Coronary artery (tissue), 2 donors: ENCODE results near the gene CERS1.

ENCODE experiments used
- DNase-seq: peaks from one replicate; pipeline ENCODE4 v3.0.0-alpha.2; 2017; ENCODE audit warnings: low spot score
- H3K27ac ChIP-seq, 2 donors: fragments of 200-600 bp; sonication (generic); one replicate each; pipeline ENCODE4 v1.5.1; 2016 to 2019
- H3K4me3 ChIP-seq: fragments of 200-600 bp; sonication (generic); 2 replicates; pipeline ENCODE4 v1.5.1; 2016; ENCODE audit warnings: mild to moderate bottlenecking, moderate library complexity
- CTCF ChIP-seq: fragments of 200-600 bp; sonication (generic); IDR thresholded peaks from one replicate; pipeline ENCODE4 v1.5.1; 2019; ENCODE audit warnings: antibody characterized with exemption

The CERS1 gene

DNA sequence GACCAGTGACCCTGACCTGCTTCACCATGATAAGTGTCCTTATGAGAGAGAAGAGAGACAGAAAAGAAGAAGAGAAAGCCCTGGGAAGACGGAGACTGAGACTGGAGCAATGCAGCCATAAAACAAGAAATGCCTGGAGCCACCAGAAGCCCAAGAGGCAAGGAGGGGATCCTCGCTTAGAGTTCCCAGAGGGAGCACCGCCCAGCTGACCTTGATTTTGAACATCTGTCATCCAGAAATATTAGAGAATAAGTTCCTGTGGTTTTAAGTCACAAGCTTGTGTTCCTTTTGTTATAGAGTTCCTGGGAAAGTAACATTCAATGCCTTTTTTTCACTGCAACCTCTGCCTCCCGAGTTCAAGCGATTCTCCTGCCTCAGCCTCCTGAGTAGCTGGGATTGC, 20.2 kb downstream of the CERS1 start:
- no peak for DNase-seq
- Histone ChIP-seq H3K27ac (no peak overlapping the region), H3K4me3 (no peak overlapping the region)
- TF ChIP-seq CTCF, result no peak

DNA sequence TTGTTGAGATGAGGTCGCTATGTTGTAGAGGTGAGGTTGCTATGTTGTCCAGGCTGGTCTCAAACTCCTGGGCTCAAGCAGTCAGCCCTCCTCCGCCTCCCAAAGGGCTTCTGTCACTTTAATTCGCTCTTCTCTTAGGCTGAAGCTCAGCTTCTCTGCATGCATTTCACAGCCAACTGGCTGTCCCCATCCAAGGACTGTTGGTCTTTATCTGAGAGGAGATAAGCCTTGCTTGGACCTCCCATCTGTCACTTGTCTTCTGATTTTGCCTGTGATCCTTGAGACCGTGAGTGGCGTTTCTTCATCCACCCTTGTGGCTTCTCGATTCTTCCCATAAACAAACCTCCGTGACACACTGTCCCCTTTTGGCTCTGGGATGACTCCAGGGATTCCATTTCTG, 24.4 kb downstream of the CERS1 start:
- Histone ChIP-seq H3K27ac (no peak overlapping the region), H3K4me3 (no peak overlapping the region)
- TF ChIP-seq CTCF, result no peak
- DNase-seq, result no peak

DNA sequence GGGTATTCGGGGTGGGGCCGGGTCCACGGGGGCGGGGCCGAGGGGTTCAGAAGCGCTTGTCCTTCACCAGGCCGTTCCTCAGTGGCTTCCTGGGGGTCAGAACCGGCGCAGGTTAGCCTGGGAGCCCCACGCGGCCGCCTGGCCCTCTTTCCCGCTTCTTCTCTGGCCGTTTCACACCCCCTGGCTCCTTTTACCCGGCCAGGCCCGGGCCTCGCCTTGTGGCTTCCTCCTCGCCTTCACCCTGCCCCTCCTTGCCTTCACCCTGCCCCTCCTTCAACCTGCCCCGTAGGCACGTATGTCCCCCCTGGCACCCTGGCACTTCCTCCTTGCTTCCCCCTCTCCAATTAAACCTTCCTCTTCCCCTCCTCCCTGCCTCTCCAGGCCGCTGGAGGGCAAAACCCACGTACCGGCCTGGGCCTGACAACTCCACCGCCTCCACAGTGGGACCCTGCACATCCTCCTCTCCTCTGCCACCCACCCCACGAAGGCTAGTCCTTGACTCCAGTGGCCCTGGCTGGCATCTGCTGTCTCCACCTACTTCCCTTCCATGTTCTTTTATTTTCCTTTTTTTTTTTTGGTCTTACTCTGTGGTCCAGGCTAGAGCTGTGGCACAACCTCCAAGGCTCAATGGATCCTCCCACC, 25.3 kb downstream of the CERS1 start:
- no peak for DNase-seq
- Histone ChIP-seq H3K27ac (no peak overlapping the region), H3K4me3 (no peak overlapping the region)
- TF ChIP-seq CTCF, result no peak

- H3K27ac ChIP-seq, result no peak overlapping the region
- H3K4me3 ChIP-seq, result peak overlapping the region; percentile 40
- no peak for TF ChIP-seq CTCF
- DNase-seq, result no peak
Observed at GRCh38 chr19:18869781-18870530, 26.0 kb downstream of the CERS1 start.

DNA sequence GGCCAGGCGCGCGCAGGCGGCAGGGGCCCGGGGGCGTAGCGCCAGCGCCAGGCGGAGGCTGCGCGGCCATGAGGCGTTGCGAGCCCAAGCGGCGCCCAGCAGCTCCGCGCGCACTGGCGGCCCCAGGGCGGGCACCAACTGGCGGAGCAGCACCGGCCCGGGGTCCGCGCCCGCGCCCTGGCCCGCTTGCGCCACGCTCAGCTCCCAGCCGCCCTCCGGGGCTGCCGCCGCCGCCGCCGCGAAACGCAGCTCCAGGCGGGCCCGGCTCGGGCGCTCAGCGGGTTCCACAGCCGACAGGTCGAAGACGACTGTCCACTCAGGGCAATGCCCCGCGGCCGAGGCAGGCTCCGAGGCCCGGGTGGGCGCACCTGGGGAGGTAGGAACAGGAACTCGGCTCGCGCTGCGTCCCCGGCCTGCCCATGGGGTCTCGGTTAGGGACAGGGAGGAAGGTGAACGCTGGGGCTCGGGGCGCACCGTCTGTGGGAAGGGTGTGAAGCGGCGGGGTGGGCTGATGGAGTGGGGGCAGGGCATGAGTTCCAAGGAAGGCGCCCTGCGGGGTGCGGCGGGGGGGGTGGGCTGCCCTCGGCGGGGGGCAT, 26.8 kb downstream of the CERS1 start:
- no peak for DNase-seq
- H3K4me3 ChIP-seq, result peak overlapping the region; percentile 40
- no peak for TF ChIP-seq CTCF
- no peak overlapping the region for H3K27ac ChIP-seq

DNA sequence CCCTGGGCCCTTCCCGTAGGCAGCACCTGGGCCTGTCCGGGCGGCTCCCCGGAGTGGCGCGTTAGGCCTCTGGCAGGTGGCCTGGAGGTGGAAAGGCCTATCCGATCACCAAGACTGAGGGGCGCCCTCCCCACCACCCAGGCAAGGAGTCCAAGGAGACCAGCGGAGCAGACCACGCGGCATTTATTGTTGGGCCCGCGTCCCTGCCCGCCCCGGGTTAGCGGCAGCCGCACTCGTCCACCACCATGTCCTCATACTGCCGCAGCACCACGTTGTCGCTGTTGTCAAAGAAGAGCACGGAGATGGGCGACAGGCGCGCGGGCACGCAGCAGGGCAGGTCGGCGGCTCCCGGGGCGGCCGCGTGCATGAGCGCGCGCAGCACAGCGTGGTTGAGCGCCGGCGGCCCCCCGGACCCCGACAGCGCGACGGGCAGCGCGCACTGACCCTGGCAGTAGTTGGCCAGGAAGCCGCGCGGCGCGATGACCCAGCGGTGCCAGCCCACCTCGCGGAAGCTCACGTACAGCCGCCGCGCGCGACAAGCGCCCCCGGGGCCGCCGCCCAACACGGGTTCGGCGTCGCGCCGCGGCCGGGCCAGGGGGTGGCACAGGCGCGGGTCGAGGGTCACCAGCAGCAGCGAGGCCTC, 27.5 kb downstream of the CERS1 start:
- Histone ChIP-seq H3K27ac (no peak overlapping the region), H3K4me3 (peak overlapping the region; percentile 40)
- DNase-seq, result no peak
- TF ChIP-seq CTCF, result no peak
